GM10847 (cell line): ENCODE measurements around the gene GEMIN2.

Experiments used
- POLR2A ChIP-seq: IDR thresholded peaks from 2 replicates; pipeline ENCODE4 v1.6.1; 2011; ENCODE audit not compliant: insufficient read length; ENCODE audit errors: extremely low read depth

Gene GEMIN2

GRCh38 chr14:39108791-39109190 lies 5.3 kb upstream of the GEMIN2 start:
- TF ChIP-seq POLR2A: no peak

GRCh38 chr14:39109893-39110715 lies 4.0 kb upstream of the GEMIN2 start:
- no peak for TF ChIP-seq POLR2A

GRCh38 chr14:39113685-39114072 lies 444 bp upstream of the GEMIN2 start:
- TF ChIP-seq POLR2A: no peak

- TF ChIP-seq POLR2A: no peak
Observed at GRCh38 chr14:39122330-39123138, 8.4 kb downstream of the GEMIN2 start.

GRCh38 chr14:39138440-39138839 lies 24.3 kb downstream of the GEMIN2 start:
- TF ChIP-seq POLR2A: no peak

GRCh38 chr14:39140170-39140569 lies 26.0 kb downstream of the GEMIN2 start:
- no peak for TF ChIP-seq POLR2A

GRCh38 chr14:39145266-39145966 lies 31.3 kb downstream of the GEMIN2 start:
- no peak for TF ChIP-seq POLR2A

- no peak for TF ChIP-seq POLR2A
Observed at GRCh38 chr14:39154594-39155189, 40.6 kb downstream of the GEMIN2 start.

GRCh38 chr14:39157491-39157890 lies 43.4 kb downstream of the GEMIN2 start:
- TF ChIP-seq POLR2A: no peak

GRCh38 chr14:39158222-39158858 lies 44.2 kb downstream of the GEMIN2 start:
- TF ChIP-seq POLR2A: no peak

GRCh38 chr14:39160494-39160893 lies 46.4 kb downstream of the GEMIN2 start:
- TF ChIP-seq POLR2A: no peak

GRCh38 chr14:39168591-39168990 lies 54.5 kb downstream of the GEMIN2 start:
- no peak for TF ChIP-seq POLR2A

- TF ChIP-seq POLR2A: no peak
Observed at GRCh38 chr14:39169541-39169900, 55.4 kb downstream of the GEMIN2 start.

- TF ChIP-seq POLR2A: no peak
Observed at GRCh38 chr14:39173198-39173597, 59.1 kb downstream of the GEMIN2 start.

GRCh38 chr14:39174560-39175444 lies 60.7 kb downstream of the GEMIN2 start, which contains the start of gene PNN:
PNN (plus strand) TSS chr14:39175254; CDS start chr14:39175280, 26 bp downstream.
- TF ChIP-seq POLR2A: peak; percentile 81
